ENCODE measurements around the gene BAHD1. TPM values are rescaled to one million over a fixed set of nuclear protein-coding genes. Genes with fewer than 3 reads are reported as not detected.

The BAHD1 gene
- total RNA-seq, 2 experiments from 2014 or later, result 20.3 to 21.5 TPM

DNA sequence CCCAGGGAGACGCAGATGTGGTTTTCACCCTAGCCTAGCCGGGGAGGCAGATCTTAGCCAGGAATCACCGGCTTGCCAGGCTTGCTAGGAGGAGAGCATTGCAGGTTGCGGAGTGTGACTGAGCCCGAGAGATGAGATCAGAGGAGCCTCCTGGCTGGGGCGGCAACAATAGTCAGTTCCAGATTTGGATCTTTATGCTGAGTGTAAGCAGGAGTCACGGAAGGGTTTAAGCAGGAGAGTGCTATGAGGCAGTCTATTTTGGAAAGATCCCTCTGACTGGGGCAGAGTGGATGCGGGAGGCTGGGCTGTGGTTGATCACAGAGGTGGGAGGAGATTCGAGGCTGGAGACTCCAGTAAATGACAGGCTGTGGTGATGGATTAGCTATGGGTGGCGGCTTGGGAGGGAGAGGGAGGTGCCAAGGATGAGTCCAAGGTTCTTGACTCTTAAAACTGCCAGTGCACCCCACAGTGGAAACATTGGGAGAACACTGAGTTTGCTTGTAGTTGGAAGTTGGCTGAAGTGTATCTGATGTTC lies 10.4 kb upstream of the BAHD1 start:
- ChIA-PET POLR2A (interaction anchor here (1.1 kb wide), 1 partner anchor 10 kb away, joined by 5 read pairs; the partner anchor contains the start of gene BAHD1), CTCF (interaction anchor here (1.2 kb wide), 1 partner anchor 155 kb away, joined by 3 read pairs; no protein-coding TSS in a partner anchor)
- TF ChIP-seq, protein P1, sequence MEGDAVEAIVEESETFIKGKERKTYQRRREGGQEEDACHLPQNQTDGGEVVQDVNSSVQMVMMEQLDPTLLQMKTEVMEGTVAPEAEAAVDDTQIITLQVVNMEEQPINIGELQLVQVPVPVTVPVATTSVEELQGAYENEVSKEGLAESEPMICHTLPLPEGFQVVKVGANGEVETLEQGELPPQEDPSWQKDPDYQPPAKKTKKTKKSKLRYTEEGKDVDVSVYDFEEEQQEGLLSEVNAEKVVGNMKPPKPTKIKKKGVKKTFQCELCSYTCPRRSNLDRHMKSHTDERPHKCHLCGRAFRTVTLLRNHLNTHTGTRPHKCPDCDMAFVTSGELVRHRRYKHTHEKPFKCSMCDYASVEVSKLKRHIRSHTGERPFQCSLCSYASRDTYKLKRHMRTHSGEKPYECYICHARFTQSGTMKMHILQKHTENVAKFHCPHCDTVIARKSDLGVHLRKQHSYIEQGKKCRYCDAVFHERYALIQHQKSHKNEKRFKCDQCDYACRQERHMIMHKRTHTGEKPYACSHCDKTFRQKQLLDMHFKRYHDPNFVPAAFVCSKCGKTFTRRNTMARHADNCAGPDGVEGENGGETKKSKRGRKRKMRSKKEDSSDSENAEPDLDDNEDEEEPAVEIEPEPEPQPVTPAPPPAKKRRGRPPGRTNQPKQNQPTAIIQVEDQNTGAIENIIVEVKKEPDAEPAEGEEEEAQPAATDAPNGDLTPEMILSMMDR (IDR thresholded peaks at IDR 0.05), result no peak
- peaks cover 2% of the 10 kb centered on the region for H3K36me3 ChIP-seq (ENCODE audit: insufficient read depth, low read length)
- DNase-seq, result no peak
- ATAC-seq (ENCODE audit: poor library complexity), result no peak
- peaks cover 7% of the 10 kb centered on the region for H3K36me3 Mint-ChIP-seq (ENCODE audit: low read depth)
- H3K27me3 ChIP-seq (ENCODE audit: control insufficient read depth in 1 of 2, insufficient read depth in 2 of 2, low read length in 2 of 2), result no peaks in the 10 kb centered on the region
- H3K4me1 Mint-ChIP-seq (ENCODE audit: low read depth), result peaks cover 5% of the 10 kb centered on the region
- peaks cover 4% of the 10 kb centered on the region for H3K4me1 ChIP-seq (ENCODE audit: insufficient read depth, low read length)
- H3K4me3 Mint-ChIP-seq, result no peak overlapping the region
- H3K4me3 ChIP-seq (ENCODE audit: low read length), result no peak overlapping the region
- intact Hi-C loops (cut with DNase I, micrococcal nuclease), result no loop called here
- no peaks in the 10 kb centered on the region for H3K27me3 Mint-ChIP-seq
- H3K9me3 Mint-ChIP-seq, result no peaks in the 10 kb centered on the region
- H3K9me3 ChIP-seq (ENCODE audit: control insufficient read depth in 1 of 2, insufficient read depth in 1 of 2, low read length in 2 of 2), result no peaks in the 10 kb centered on the region
- H3K27ac Mint-ChIP-seq, result no peak overlapping the region
- no peak overlapping the region for H3K27ac ChIP-seq (ENCODE audit: low read depth in 1 of 2, low read length in 2 of 2)

DNA sequence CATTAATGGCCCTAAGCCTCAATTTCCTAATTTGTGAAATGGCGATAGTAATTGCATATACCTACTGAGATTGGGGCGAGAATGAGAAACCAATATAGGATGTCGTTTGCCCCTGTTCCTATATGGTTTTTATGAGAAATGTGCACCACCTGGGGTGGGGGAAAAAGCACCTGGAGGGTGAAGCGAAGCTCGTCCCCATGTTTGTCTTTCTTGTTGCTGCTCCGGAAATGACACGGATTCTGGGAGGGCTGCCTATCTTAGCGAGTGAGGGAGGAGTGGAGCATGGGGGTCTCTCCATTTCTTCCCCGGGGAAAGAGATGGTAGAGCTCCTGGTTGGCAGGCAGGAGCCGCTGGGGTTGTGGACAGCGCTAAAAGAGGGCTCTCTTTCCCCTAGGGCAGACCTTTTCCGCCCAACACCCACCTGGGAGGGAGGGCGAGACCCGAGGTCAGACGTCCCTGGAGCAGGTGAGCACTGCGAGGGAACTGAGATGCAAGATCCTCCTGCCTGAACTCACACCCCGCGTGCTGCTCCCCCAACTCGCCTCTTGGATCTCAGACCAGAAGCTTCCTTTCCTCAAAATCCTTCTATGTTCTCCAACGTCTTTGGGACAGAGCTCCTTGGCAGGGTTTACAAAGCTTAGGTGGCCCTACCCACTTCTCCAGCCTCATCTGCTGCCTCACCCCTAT lies 5.6 kb upstream of the BAHD1 start:
- ATAC-seq (ENCODE audit: poor library complexity), result no peak
- Histone ChIP-seq H3K36me3 (ENCODE audit: insufficient read depth, low read length) (no peaks in the 10 kb centered on the region), H3K27ac (ENCODE audit: low read depth in 1 of 2, low read length in 2 of 2) (no peak overlapping the region), H3K9me3 (ENCODE audit: control insufficient read depth in 1 of 2, insufficient read depth in 1 of 2, low read length in 2 of 2) (peaks cover 0 to 7% of the 10 kb centered on the region in 2 experiments), H3K4me1 (ENCODE audit: insufficient read depth, low read length) (peaks cover 41% of the 10 kb centered on the region), H3K27me3 (ENCODE audit: control insufficient read depth in 1 of 2, insufficient read depth in 2 of 2, low read length in 2 of 2) (peaks cover 24% of the 10 kb centered on the region in 2 experiments), H3K4me3 (ENCODE audit: low read length) (peak overlapping the region; percentile 49)
- H3K4me1 Mint-ChIP-seq (ENCODE audit: low read depth), result peaks cover 49% of the 10 kb centered on the region
- intact Hi-C loops (cut with DNase I, micrococcal nuclease), result no loop called here
- H3K27ac Mint-ChIP-seq, result no peak overlapping the region
- peaks cover 4% of the 10 kb centered on the region for H3K36me3 Mint-ChIP-seq (ENCODE audit: low read depth)
- peak overlapping the region; percentile 60 for H3K4me3 Mint-ChIP-seq
- DNase-seq, result no peak
- TF ChIP-seq, protein P1 (IDR thresholded peaks at IDR 0.05), result no peak
- peaks cover 39% of the 10 kb centered on the region for H3K27me3 Mint-ChIP-seq
- CTCF ChIA-PET, result interaction anchor here (1.7 kb wide), 1 partner anchor 13 kb away, joined by 4 read pairs; no protein-coding TSS in a partner anchor
- POLR2A ChIA-PET, result no interaction called here
- no peaks in the 10 kb centered on the region for H3K9me3 Mint-ChIP-seq

DNA sequence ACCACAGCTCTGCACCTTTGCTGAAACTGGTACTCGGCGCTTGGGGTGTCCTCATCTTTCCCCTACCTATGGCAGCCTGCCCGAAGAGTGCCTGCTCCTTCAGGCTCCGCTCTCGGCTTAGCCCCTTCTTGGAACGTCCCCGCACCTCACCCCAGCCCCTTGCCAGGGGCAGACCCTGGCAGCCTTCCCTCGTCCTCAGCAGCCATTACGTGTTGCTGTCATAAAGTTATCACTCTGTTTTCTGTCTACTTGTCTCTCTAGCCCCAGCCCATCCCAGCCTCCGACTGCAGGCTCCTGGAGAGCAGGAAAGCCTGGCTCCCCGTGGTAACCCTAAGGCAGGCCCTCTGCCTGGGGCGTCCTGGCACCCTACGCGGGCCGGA lies 5.1 kb upstream of the BAHD1 start:
- Histone ChIP-seq H3K4me3 (ENCODE audit: low read length) (peak overlapping the region; percentile 49), H3K36me3 (ENCODE audit: insufficient read depth, low read length) (no peaks in the 10 kb centered on the region), H3K27me3 (ENCODE audit: control insufficient read depth in 1 of 2, insufficient read depth in 2 of 2, low read length in 2 of 2) (peaks cover 24% of the 10 kb centered on the region in 2 experiments), H3K4me1 (ENCODE audit: insufficient read depth, low read length) (peaks cover 44% of the 10 kb centered on the region), H3K27ac (ENCODE audit: low read depth in 1 of 2, low read length in 2 of 2) (no peak overlapping the region), H3K9me3 (ENCODE audit: control insufficient read depth in 1 of 2, insufficient read depth in 1 of 2, low read length in 2 of 2) (peaks cover 0 to 7% of the 10 kb centered on the region in 2 experiments)
- DNase-seq (peak in 1 of 14 experiments; percentile 19), ATAC-seq (ENCODE audit: poor library complexity) (no peak)
- peaks cover 41% of the 10 kb centered on the region for H3K27me3 Mint-ChIP-seq
- H3K36me3 Mint-ChIP-seq (ENCODE audit: low read depth), result peaks cover 6% of the 10 kb centered on the region
- H3K4me1 Mint-ChIP-seq (ENCODE audit: low read depth), result peaks cover 51% of the 10 kb centered on the region
- CTCF ChIA-PET, result interaction anchor here (1.7 kb wide), 1 partner anchor 14 kb away, joined by 4 read pairs; no protein-coding TSS in a partner anchor
- TF ChIP-seq, protein P1 (IDR thresholded peaks at IDR 0.05), result no peak
- POLR2A ChIA-PET, result no interaction called here
- peak overlapping the region; percentile 60 for H3K4me3 Mint-ChIP-seq
- H3K27ac Mint-ChIP-seq, result no peak overlapping the region
- intact Hi-C loops (cut with DNase I, micrococcal nuclease), result no loop called here
- no peaks in the 10 kb centered on the region for H3K9me3 Mint-ChIP-seq
